ENCODE measurements around the gene NDUFV2. TPM values are rescaled to one million over a fixed set of nuclear protein-coding genes. Genes with fewer than 3 reads are reported as not detected.
"Not testable (repeated sequence)": the region's sequence is repeated elsewhere in the genome, so short reads cannot be mapped to it uniquely, and the experiment has no call there.

NDUFV2 gene
- total RNA-seq, 1 donor from 2014 or later: 80.5 TPM

DNA sequence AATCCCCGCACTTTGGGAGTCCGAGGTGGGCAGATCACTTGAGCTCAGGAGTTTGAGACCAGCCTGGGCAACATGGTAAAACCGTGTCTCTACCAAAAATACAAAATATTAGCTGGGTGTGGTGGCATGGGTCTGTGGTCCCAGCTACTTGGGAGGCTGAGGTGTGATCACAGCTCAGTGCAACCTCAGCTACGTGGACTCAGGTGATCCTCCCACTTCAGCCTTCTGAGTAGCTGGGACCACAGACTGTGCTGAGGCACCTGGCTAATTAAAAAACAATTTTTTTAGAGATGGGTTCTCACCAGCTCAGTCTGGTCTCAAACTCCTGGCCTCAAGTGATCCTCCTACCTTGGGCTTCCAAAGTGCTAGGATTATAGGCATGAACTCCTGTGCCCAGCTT lies 57.5 kb downstream of the NDUFV2 start:
- Mint-ChIP-seq H3K4me1 (ENCODE audit: low read depth) (peaks cover 10% of the 10 kb centered on the region), H3K27me3 (ENCODE audit: low read depth) (no peaks in the 10 kb centered on the region), H3K9me3 (ENCODE audit: low read depth) (peaks cover 23% of the 10 kb centered on the region), H3K4me3 (ENCODE audit: unreplicated experiment) (no peak overlapping the region), H3K27ac (ENCODE audit: unreplicated experiment) (no peak overlapping the region), H3K36me3 (ENCODE audit: low read depth) (peaks cover 11% of the 10 kb centered on the region)
- DNase-seq (ENCODE audit: low spot score): no peak
- TF ChIP-seq, protein P1, sequence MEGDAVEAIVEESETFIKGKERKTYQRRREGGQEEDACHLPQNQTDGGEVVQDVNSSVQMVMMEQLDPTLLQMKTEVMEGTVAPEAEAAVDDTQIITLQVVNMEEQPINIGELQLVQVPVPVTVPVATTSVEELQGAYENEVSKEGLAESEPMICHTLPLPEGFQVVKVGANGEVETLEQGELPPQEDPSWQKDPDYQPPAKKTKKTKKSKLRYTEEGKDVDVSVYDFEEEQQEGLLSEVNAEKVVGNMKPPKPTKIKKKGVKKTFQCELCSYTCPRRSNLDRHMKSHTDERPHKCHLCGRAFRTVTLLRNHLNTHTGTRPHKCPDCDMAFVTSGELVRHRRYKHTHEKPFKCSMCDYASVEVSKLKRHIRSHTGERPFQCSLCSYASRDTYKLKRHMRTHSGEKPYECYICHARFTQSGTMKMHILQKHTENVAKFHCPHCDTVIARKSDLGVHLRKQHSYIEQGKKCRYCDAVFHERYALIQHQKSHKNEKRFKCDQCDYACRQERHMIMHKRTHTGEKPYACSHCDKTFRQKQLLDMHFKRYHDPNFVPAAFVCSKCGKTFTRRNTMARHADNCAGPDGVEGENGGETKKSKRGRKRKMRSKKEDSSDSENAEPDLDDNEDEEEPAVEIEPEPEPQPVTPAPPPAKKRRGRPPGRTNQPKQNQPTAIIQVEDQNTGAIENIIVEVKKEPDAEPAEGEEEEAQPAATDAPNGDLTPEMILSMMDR (IDR thresholded peaks at IDR 0.05): no peak

DNA sequence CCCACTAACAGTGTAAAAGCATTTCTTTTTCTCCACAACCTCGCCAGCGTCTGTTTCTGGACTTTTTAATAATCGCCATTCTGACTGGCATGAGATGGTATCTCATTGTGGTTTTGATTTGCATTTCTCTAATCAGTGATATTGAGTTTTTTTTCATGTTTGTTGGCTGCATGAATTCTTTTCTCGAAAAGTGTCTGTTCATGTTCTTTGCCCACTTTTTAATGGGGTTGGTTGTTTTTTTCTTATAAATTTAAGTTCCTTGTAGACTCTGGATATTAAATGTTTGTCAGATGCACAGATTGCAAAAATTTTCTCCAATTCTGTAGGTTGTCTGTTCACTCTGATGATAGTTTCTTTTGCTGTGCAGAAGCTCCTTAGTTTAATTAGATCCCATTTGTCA lies 60.2 kb downstream of the NDUFV2 start:
- H3K27ac Mint-ChIP-seq (ENCODE audit: unreplicated experiment); DNase-seq (ENCODE audit: low spot score); H3K27me3 Mint-ChIP-seq (ENCODE audit: low read depth); H3K4me1 Mint-ChIP-seq (ENCODE audit: low read depth); H3K4me3 Mint-ChIP-seq (ENCODE audit: unreplicated experiment): not testable (repeated sequence)
- H3K36me3 Mint-ChIP-seq (ENCODE audit: low read depth): peaks cover 14% of the 10 kb centered on the region
- H3K9me3 Mint-ChIP-seq (ENCODE audit: low read depth): peaks cover 23% of the 10 kb centered on the region

DNA sequence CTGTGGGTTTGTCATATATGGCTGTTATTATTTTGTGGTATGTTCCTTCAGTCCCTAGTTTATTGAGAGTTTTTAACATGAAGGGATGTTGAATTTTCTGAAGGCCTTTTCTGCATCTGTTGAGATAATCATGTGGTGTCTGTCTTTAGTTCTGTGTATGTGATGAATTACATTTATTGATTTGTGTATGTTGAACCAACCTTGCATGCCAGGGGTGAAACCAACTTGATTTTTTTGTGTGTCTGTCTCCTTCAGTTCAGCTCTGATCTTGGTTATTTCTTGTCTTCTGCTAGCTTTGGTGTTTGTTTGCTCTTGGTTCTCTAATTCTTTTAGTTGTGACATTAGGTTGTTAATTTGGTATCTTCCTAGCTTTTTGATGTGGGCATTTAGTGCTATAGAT lies 61.6 kb downstream of the NDUFV2 start:
- H3K4me3 Mint-ChIP-seq (ENCODE audit: unreplicated experiment); DNase-seq (ENCODE audit: low spot score); H3K27me3 Mint-ChIP-seq (ENCODE audit: low read depth); H3K4me1 Mint-ChIP-seq (ENCODE audit: low read depth); H3K27ac Mint-ChIP-seq (ENCODE audit: unreplicated experiment): not testable (repeated sequence)
- H3K9me3 Mint-ChIP-seq (ENCODE audit: low read depth): peaks cover 23% of the 10 kb centered on the region
- H3K36me3 Mint-ChIP-seq (ENCODE audit: low read depth): peaks cover 14% of the 10 kb centered on the region

DNA sequence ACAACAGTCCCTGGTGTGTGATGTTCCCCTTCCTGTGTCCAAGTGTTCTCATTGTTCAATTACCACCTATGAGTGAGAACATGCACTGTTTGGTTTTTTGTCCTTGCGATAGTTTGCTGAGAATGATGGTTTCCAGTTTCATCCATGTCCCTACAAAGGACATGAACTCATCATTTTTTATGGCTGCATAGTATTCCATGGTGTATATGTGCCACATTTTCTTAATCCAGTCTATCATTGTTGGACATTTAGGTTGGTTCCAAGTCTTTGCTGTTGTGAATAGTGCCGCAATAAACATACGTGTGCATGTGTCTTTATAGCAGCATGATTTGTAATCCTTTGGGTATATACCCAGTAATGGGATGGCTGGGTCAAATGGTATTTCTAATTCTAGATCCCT lies 63.4 kb downstream of the NDUFV2 start:
- Mint-ChIP-seq H3K9me3 (ENCODE audit: low read depth) (peaks cover 23% of the 10 kb centered on the region), H3K36me3 (ENCODE audit: low read depth) (peaks cover 14% of the 10 kb centered on the region)
- not testable (repeated sequence) for H3K27ac Mint-ChIP-seq (ENCODE audit: unreplicated experiment); H3K4me1 Mint-ChIP-seq (ENCODE audit: low read depth); H3K4me3 Mint-ChIP-seq (ENCODE audit: unreplicated experiment); DNase-seq (ENCODE audit: low spot score); H3K27me3 Mint-ChIP-seq (ENCODE audit: low read depth)

DNA sequence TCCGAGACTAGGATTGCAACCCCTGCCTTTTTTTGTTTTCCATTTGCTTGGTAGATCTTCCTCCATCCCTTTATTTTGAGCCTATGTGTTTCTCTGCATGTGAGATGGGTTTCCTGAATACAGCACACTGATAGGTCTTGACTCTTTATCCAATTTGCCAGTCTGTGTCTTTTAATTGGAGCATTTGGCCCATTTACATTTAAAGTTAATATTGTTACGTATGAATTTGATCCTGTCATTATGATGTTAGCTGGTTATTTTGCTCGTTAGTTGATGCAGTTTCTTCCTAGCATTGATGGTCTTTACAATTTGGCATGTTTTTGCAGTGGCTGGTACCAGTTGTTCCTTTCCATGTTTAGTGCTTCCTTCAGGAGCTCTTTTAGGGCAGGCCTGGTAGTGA lies 67.0 kb downstream of the NDUFV2 start:
- not testable (repeated sequence) for DNase-seq (ENCODE audit: low spot score); H3K36me3 Mint-ChIP-seq (ENCODE audit: low read depth); H3K27ac Mint-ChIP-seq (ENCODE audit: unreplicated experiment); H3K27me3 Mint-ChIP-seq (ENCODE audit: low read depth); H3K4me3 Mint-ChIP-seq (ENCODE audit: unreplicated experiment); H3K9me3 Mint-ChIP-seq (ENCODE audit: low read depth); H3K4me1 Mint-ChIP-seq (ENCODE audit: low read depth)

DNA sequence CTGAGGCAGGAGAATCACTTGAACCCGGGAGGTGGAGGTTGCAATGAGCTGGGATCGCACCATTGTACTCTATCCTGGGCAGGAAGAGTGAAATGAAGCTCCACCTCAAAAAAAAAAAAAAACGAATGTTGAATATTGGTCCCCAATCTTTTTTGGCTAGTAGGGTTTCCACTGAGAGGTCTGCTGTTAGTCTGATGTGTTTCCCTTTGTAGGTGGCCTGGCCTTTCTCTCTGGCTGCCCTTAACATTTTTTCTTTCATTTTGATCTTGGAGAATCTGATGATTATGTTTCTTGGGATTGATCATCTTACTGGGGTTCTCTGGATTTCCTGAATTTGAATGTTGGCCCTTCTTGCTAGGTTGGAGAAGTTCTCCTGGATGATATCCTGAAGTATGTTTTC lies 69.4 kb downstream of the NDUFV2 start:
- not testable (repeated sequence) for H3K9me3 Mint-ChIP-seq (ENCODE audit: low read depth); H3K27ac Mint-ChIP-seq (ENCODE audit: unreplicated experiment); H3K36me3 Mint-ChIP-seq (ENCODE audit: low read depth); H3K4me3 Mint-ChIP-seq (ENCODE audit: unreplicated experiment); DNase-seq (ENCODE audit: low spot score); H3K4me1 Mint-ChIP-seq (ENCODE audit: low read depth); H3K27me3 Mint-ChIP-seq (ENCODE audit: low read depth)

DNA sequence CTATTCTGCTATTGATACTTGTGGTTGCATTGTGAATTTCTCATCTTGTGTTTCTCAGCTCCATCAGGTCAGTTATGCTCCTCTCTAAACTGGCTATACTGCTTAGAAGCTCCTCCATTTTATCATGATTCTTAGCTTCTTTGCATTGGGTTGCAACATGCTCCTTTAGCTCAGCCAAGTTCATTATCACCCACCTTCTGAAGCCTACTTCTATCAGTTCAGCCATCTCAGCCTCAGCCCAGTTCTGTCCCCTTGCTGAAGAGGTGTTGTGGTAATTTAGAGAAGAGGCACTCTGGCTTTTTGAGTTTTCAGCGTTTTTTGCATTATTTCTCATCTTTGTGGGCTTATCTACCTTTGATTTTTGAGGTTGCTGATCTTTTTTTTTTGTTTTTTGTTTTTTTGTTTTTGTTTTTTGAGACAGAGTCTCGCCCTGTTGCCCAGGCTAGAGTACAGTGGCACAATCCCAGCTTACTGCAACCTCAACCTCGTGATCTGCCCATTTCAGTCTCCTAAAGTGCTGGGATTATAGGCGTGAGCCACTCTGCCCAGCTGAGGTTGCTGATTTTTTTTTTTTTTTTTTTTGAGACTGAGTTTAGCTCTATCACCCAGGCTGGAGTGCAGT lies 70.1 kb downstream of the NDUFV2 start:
- H3K4me3 Mint-ChIP-seq (ENCODE audit: unreplicated experiment): no peak overlapping the region
- H3K36me3 Mint-ChIP-seq (ENCODE audit: low read depth): no peaks in the 10 kb centered on the region
- no peak overlapping the region for H3K27ac Mint-ChIP-seq (ENCODE audit: unreplicated experiment)
- H3K27me3 Mint-ChIP-seq (ENCODE audit: low read depth): no peaks in the 10 kb centered on the region
- DNase-seq (ENCODE audit: low spot score): no peak
- peaks cover 5% of the 10 kb centered on the region for H3K4me1 Mint-ChIP-seq (ENCODE audit: low read depth)
- TF ChIP-seq, protein P1 (IDR thresholded peaks at IDR 0.05): no peak
- peaks cover 3% of the 10 kb centered on the region for H3K9me3 Mint-ChIP-seq (ENCODE audit: low read depth)

DNA sequence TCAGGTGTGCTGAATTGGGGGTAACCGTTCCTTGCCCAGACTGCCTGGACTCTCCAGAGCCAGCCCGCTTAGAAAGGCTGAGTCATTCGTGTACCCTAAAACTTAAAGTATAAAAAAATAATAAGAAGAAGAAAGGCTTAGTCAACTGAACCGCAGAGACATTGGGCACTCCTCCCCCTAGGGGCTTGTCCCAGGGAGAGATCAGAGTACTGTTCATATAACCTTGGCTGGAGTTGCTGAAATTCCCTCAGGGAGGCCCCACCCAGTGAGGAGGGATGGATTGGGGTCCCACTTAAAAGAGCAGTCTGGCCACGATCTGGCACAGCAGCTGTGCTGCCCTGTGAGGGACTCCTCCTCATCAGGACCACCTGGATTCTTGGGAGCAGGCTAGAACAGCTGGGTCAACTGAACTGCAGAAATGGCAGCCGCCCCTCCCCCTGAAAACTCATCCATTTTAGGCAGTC lies 71.3 kb downstream of the NDUFV2 start:
- TF ChIP-seq, protein P1 (IDR thresholded peaks at IDR 0.05): no peak
- Mint-ChIP-seq H3K27ac (ENCODE audit: unreplicated experiment) (no peak overlapping the region), H3K4me3 (ENCODE audit: unreplicated experiment) (no peak overlapping the region), H3K9me3 (ENCODE audit: low read depth) (peaks cover 3% of the 10 kb centered on the region), H3K36me3 (ENCODE audit: low read depth) (no peaks in the 10 kb centered on the region), H3K4me1 (ENCODE audit: low read depth) (peaks cover 6% of the 10 kb centered on the region), H3K27me3 (ENCODE audit: low read depth) (no peaks in the 10 kb centered on the region)
- no peak for DNase-seq (ENCODE audit: low spot score)
